NT2/D1 (cell line): ENCODE measurements around the gene CSNK1G3.

Experiments
- SUZ12 ChIP-seq: IDR thresholded peaks from 2 replicates; pipeline ENCODE4 v1.6.1; 2011; ENCODE audit not compliant: insufficient read length, insufficient read depth; ENCODE audit errors: extremely low read depth
- YY1 ChIP-seq: IDR thresholded peaks from 2 replicates; pipeline ENCODE4 v1.6.1; 2011; ENCODE audit not compliant: insufficient read length, insufficient read depth

- TF ChIP-seq YY1 (no peak), SUZ12 (no peak)
Observed at GRCh38 chr5:123514615-123515355, 2.8 kb downstream of the CSNK1G3 start.
